ENCODE measurements around the gene CCDC192. TPM values are rescaled to one million over a fixed set of nuclear protein-coding genes. Genes with fewer than 3 reads are reported as not detected.

The CCDC192 gene
- polyA plus RNA-seq, 3 donors, result not detected

DNA sequence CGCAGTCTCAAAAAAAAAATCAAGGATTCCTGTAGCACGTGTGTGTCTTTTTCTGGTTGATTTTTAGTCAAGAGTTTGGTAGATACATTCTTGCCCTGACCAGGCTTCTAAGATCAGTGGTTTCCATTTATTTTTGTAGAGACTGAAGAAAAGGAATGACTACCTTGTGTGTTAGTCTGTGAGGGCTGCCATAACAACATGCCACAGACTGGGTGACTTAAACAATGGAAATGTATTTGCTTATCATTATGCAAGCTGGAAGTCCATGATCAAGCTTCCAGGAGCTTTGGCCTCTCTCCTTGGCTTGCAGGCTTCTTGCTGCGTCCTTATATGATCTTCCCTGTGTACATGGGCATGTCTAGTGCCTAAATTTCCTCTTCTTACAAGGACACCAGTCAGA is 127.0 kb downstream of the CCDC192 start:
- Histone ChIP-seq H3K27me3 (ENCODE audit: control insufficient read depth in 2 of 2, insufficient read depth in 2 of 2, low read length in 2 of 2) (no peaks in the 10 kb centered on the region), H3K9me3 (replicated peaks in 1 of 2; ENCODE audit: control insufficient read depth in 1 of 2, insufficient read depth in 1 of 2, low read length in 2 of 2) (no peaks in the 10 kb centered on the region), H3K9ac (ENCODE audit: insufficient read depth, low read length, poor library complexity, severe bottlenecking) (no peak overlapping the region), H3K4me1 (ENCODE audit: control insufficient read depth in 1 of 2, insufficient read depth in 2 of 2, low read length in 2 of 2) (no peaks in the 10 kb centered on the region), H3K27ac (ENCODE audit: low read depth in 1 of 2, low read length in 2 of 2) (no peak overlapping the region), H3K4me3 (replicated peaks in 1 of 3; ENCODE audit: low read depth in 2 of 3, low read length in 3 of 3) (no peak overlapping the region), H3K36me3 (replicated peaks in 1 of 2; ENCODE audit: control insufficient read depth in 1 of 2, insufficient read depth in 2 of 2, low read length in 2 of 2) (no peaks in the 10 kb centered on the region), H4K20me1 (ENCODE audit: insufficient read depth, low read length) (no peaks in the 10 kb centered on the region), H3K79me2 (ENCODE audit: insufficient read depth, low read length) (no peaks in the 10 kb centered on the region), H2AFZ (ENCODE audit: insufficient read depth, low read depth, low read length, poor library complexity, severe bottlenecking) (no peak overlapping the region), H3K4me2 (replicated peaks; ENCODE audit: extremely low read depth, low read length, poor library complexity, severe bottlenecking) (no peak overlapping the region)
- TF ChIP-seq, protein P1, sequence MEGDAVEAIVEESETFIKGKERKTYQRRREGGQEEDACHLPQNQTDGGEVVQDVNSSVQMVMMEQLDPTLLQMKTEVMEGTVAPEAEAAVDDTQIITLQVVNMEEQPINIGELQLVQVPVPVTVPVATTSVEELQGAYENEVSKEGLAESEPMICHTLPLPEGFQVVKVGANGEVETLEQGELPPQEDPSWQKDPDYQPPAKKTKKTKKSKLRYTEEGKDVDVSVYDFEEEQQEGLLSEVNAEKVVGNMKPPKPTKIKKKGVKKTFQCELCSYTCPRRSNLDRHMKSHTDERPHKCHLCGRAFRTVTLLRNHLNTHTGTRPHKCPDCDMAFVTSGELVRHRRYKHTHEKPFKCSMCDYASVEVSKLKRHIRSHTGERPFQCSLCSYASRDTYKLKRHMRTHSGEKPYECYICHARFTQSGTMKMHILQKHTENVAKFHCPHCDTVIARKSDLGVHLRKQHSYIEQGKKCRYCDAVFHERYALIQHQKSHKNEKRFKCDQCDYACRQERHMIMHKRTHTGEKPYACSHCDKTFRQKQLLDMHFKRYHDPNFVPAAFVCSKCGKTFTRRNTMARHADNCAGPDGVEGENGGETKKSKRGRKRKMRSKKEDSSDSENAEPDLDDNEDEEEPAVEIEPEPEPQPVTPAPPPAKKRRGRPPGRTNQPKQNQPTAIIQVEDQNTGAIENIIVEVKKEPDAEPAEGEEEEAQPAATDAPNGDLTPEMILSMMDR (IDR thresholded peaks at IDR 0.05), result no peak
- DNase-seq, result no peak
- intact Hi-C loops (cut with micrococcal nuclease), result no loop called here
- Mint-ChIP-seq H3K9me3 (no peaks in the 10 kb centered on the region), H3K36me3 (no peaks in the 10 kb centered on the region), H3K4me3 (no peak overlapping the region), H3K27me3 (ENCODE audit: low read depth in 3 of 3) (peaks cover 0 to 1% (median 1%) of the 10 kb centered on the region in 3 donors), H3K27ac (no peak overlapping the region), H3K4me1 (peaks cover 9% of the 10 kb centered on the region)
- 100% methylated on average over 3 of the region's 3 CpGs for WGBS (ENCODE audit: insufficient coverage)

DNA sequence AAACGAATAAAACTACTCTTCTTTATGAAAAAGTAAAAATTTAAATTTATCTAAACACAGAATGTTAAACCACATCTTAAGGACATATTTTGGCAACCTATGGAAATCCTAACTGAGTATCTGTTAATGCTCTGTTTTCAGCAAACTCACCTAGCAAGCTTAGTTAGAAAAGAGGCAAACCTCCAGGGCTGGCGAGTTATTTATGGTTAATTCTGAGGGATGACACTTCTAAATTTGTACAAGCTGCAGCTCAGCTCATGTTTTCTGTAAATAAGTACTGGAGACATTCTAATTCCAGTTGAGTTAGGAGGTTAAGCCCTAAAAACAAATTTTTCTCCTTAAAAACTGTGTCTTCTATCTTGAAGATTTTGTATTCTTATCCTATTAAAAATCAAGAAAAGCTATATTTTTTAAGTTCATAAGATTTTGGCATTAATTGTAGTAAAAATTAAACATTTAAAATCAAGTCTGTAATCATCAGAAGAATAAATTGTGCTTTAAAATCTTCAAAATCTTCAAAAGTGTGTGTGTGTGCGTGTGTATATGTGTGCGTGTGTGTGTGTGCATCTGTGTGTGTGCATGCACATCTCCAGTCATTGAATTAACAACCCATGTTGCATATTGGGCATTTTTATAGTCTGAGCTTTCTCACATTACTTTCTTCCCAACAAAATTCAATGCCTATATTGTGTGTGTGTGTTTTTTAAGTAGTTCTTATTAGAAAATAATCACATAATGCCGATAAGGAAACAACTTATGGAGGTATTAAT is 127.8 kb downstream of the CCDC192 start:
- WGBS (ENCODE audit: insufficient coverage), result no CpG with 5 or more reads among the region's 5 CpGs
- H3K36me3 ChIP-seq (replicated peaks in 1 of 2; ENCODE audit: control insufficient read depth in 1 of 2, insufficient read depth in 2 of 2, low read length in 2 of 2), result no peaks in the 10 kb centered on the region
- H3K27me3 ChIP-seq (ENCODE audit: control insufficient read depth in 2 of 2, insufficient read depth in 2 of 2, low read length in 2 of 2), result no peaks in the 10 kb centered on the region
- no peak for DNase-seq
- H3K4me1 ChIP-seq (ENCODE audit: control insufficient read depth in 1 of 2, insufficient read depth in 2 of 2, low read length in 2 of 2), result no peaks in the 10 kb centered on the region
- intact Hi-C loops (cut with micrococcal nuclease), result no loop called here
- Mint-ChIP-seq H3K27ac (no peak overlapping the region), H3K4me3 (no peak overlapping the region), H3K27me3 (ENCODE audit: low read depth in 3 of 3) (peaks cover 0 to 1% (median 1%) of the 10 kb centered on the region in 3 donors), H3K36me3 (no peaks in the 10 kb centered on the region), H3K4me1 (peaks cover 9% of the 10 kb centered on the region), H3K9me3 (peaks cover 0 to 4% (median 1%) of the 10 kb centered on the region in 7 donors)
- H3K27ac ChIP-seq (ENCODE audit: low read depth in 1 of 2, low read length in 2 of 2), result no peak overlapping the region
- no peak overlapping the region for H3K4me3 ChIP-seq (replicated peaks in 1 of 3; ENCODE audit: low read depth in 2 of 3, low read length in 3 of 3)
- TF ChIP-seq, protein P1 (IDR thresholded peaks at IDR 0.05), result no peak
- H3K9me3 ChIP-seq (replicated peaks in 1 of 2; ENCODE audit: control insufficient read depth in 1 of 2, insufficient read depth in 1 of 2, low read length in 2 of 2), result no peaks in the 10 kb centered on the region
- no peak overlapping the region for H3K4me2 ChIP-seq (replicated peaks; ENCODE audit: extremely low read depth, low read length, poor library complexity, severe bottlenecking)
- no peaks in the 10 kb centered on the region for H3K79me2 ChIP-seq (ENCODE audit: insufficient read depth, low read length)
- H2AFZ ChIP-seq (ENCODE audit: insufficient read depth, low read depth, low read length, poor library complexity, severe bottlenecking), result no peak overlapping the region
- H4K20me1 ChIP-seq (ENCODE audit: insufficient read depth, low read length), result no peaks in the 10 kb centered on the region
- no peak overlapping the region for H3K9ac ChIP-seq (ENCODE audit: insufficient read depth, low read length, poor library complexity, severe bottlenecking)
